ENCODE measurements around the gene CPNE7. TPM values are rescaled to one million over a fixed set of nuclear protein-coding genes. Genes with fewer than 3 reads are reported as not detected.

The CPNE7 gene
- total and polyA plus RNA-seq, 2 of the 8 experiments (the other 6 are each of a cell fraction or from before 2014, with no cell fraction given), result 10.0 to 23.7 TPM

DNA sequence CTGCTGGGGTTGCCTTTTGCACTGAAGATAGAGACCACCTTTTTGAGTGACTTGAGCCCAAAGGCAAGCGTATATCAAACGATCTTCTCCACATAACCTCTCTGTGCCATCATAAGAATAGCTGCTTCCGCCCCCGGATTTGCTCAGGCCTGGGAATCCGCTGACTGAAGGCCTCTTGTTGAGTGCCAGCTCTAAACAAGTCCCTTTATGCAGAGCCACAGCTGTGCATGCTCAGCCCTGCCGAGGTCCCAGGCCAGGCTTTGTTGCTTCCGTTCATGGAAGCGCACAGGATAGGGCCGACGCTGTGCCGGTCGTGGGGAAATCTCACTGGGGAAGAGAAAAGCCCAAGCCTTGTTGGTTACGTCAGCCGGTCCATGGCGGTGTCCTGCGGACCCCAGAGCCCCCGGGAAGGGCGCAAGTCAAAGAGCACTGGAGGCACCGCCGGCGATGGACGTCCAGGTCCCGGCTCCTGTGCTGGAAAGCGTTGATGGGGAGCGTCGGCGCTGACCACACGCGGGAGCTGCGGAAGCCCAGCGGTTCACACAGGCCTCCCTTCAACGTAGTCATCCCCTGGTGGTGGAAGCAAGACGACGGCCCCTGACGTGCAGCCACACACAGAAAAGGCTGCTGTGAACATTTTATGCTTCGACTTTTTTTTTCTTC lies 38.5 kb upstream of the CPNE7 start:
- no peak overlapping the region for H4K91ac ChIP-seq (replicated peaks; ENCODE audit: insufficient read length, low read length)
- no peak overlapping the region for H2AFZ ChIP-seq (ENCODE audit: low read length)
- no peak overlapping the region for H2BK15ac ChIP-seq (ENCODE audit: low read length)
- no peak for DNase-seq (ENCODE audit: low read depth in 1 of 2, low spot score in 2 of 2)
- no peaks in the 10 kb centered on the region for H3K4me1 ChIP-seq (replicated peaks in 1 of 4; ENCODE audit: control insufficient read depth in 3 of 4, insufficient read depth in 4 of 4, low read length in 3 of 4)
- peaks cover 5% of the 10 kb centered on the region for H3K79me1 ChIP-seq (ENCODE audit: low read depth, low read length)
- H3K27ac ChIP-seq (ENCODE audit: low read depth, low read length), result no peak overlapping the region
- H3K14ac ChIP-seq (ENCODE audit: insufficient read length), result no peak overlapping the region
- H3K4ac ChIP-seq (replicated peaks; ENCODE audit: insufficient read length, low read depth, low read length), result no peak overlapping the region
- H2BK12ac ChIP-seq (ENCODE audit: low read depth, low read length), result no peak overlapping the region
- no peak for FAIRE-seq
- no peak overlapping the region for H4K8ac ChIP-seq (ENCODE audit: extremely low read depth, insufficient read depth, low read length)
- H3K4me2 ChIP-seq (ENCODE audit: insufficient read depth in 1 of 2, low read depth in 2 of 2, low read length in 2 of 2), result no peak overlapping the region
- no peak overlapping the region for H2AK5ac ChIP-seq (ENCODE audit: low read depth, low read length)
- no peak overlapping the region for H3K23ac ChIP-seq (ENCODE audit: insufficient read length)
- no peak overlapping the region for H3K4me3 ChIP-seq (ENCODE audit: extremely low read depth in 1 of 4, insufficient read depth in 2 of 4, low read depth in 3 of 4, low read length in 4 of 4)
- H2BK120ac ChIP-seq (replicated peaks; ENCODE audit: low read depth, low read length), result no peak overlapping the region
- H3K56ac ChIP-seq (replicated peaks; ENCODE audit: insufficient read length, low read depth, low read length), result no peak overlapping the region
- H3K9me3 ChIP-seq (ENCODE audit: insufficient read depth in 2 of 2, low read depth in 1 of 2, low read length in 1 of 2), result no peaks in the 10 kb centered on the region
- H3K23me2 ChIP-seq (ENCODE audit: low read depth, low read length), result no peaks in the 10 kb centered on the region
- 92% methylated on average over 36 of the region's 36 CpGs; no CpG with 5 or more reads in 1 of the 2 experiments for WGBS, 2 experiments (ENCODE audit: extremely low coverage in 1 of 2, insufficient coverage in 1 of 2, insufficient read length in 1 of 2, insufficient replicate concordance in 2 of 2, low coverage in 1 of 2, low lambda C conversion rate in 2 of 2, missing lambda C conversion rate in 1 of 2)
- no peak overlapping the region for H3K18ac ChIP-seq (ENCODE audit: extremely low read depth, low read length)
- TF ChIP-seq SRF (IDR thresholded peaks at IDR 0.05; ENCODE audit: low read depth, low read length) (no peak), BCL11A (IDR thresholded peaks at IDR 0.05; ENCODE audit: low read depth in 2 of 2, low read length in 2 of 2) (no peak), KDM5A (IDR thresholded peaks at IDR 0.05; ENCODE audit: low read length) (no peak), TBP (IDR thresholded peaks at IDR 0.05; ENCODE audit: low read depth, low read length) (no peak), CEBPB (IDR thresholded peaks at IDR 0.05; ENCODE audit: low read depth, low read length) (no peak), TCF12 (IDR thresholded peaks at IDR 0.05; ENCODE audit: low read depth, low read length) (no peak)
- CTCF ChIA-PET (ENCODE audit: partially characterized antibody), result interaction anchor here (0.9 kb wide), 1 partner anchor 8 kb away, joined by 3 read pairs; no protein-coding TSS in a partner anchor
- H3K36me3 ChIP-seq (ENCODE audit: control insufficient read depth in 2 of 4, insufficient read depth in 4 of 4, low read length in 3 of 4), result peaks cover 17 to 59% (median 41%) of the 10 kb centered on the region in 4 experiments; a peak in 7 of 8 replicates
- no peak overlapping the region for H2BK20ac ChIP-seq (ENCODE audit: low read length)
- POLR2A ChIA-PET (ENCODE audit: partially characterized antibody), result interaction anchor here (0.9 to 7.2 kb wide), 6 partner anchors 14 to 311 kb away, joined by 3 to 47 read pairs (median 4); no protein-coding TSS in a partner anchor
- no peak overlapping the region for H4K5ac ChIP-seq (ENCODE audit: insufficient read length, low read depth, low read length)
- H4K20me1 ChIP-seq (replicated peaks in 1 of 2; ENCODE audit: control insufficient read depth in 1 of 2, insufficient read depth in 2 of 2, low read length in 2 of 2), result peaks cover 6 to 19% of the 10 kb centered on the region in 2 experiments
- H3K9ac ChIP-seq (replicated peaks in 1 of 4; ENCODE audit: extremely low read depth in 1 of 4, low read depth in 3 of 4, low read length in 3 of 4), result no peak overlapping the region
- no peak overlapping the region for H2BK5ac ChIP-seq (ENCODE audit: low read depth, low read length)
- H3K27me3 ChIP-seq (replicated peaks in 1 of 4; ENCODE audit: control insufficient read depth in 3 of 4, extremely low read depth in 1 of 4, insufficient read depth in 3 of 4, low read length in 3 of 4), result no peaks in the 10 kb centered on the region
- H3K79me2 ChIP-seq (ENCODE audit: control insufficient read depth in 1 of 2, insufficient read depth in 2 of 2, low read length in 2 of 2), result peaks cover 0 to 3% of the 10 kb centered on the region in 2 experiments; a peak in 1 of 4 replicates

All from H1 (cell line).